ENCODE measurements around the gene L3MBTL3. TPM values are rescaled to one million over a fixed set of nuclear protein-coding genes. Genes with fewer than 3 reads are reported as not detected.

Gene L3MBTL3
- total RNA-seq, 1 experiment from 2014 or later, result 13.7 TPM

GRCh38 chr6:130099119-130099518 is 80.7 kb downstream of the L3MBTL3 start (continued):
- TF ChIP-seq USF2 (CRISPR knock-in tag; IDR thresholded peaks at IDR 0.05), result no peak
- no peak for TF ChIP-seq RORB (CRISPR knock-in tag; IDR thresholded peaks at IDR 0.05)

GRCh38 chr6:130105996-130106704 is 87.8 kb downstream of the L3MBTL3 start:
- no peak for TF ChIP-seq ZNF423 (CRISPR knock-in tag; IDR thresholded peaks at IDR 0.05)
- no peak for TF ChIP-seq GRHL2 (CRISPR knock-in tag; IDR thresholded peaks at IDR 0.05; ENCODE audit: insufficient replicate concordance, severe bottlenecking)
- TF ChIP-seq PRRX2 (CRISPR knock-in tag; IDR thresholded peaks at IDR 0.05), result no peak
- TF ChIP-seq CBFB (CRISPR knock-in tag; IDR thresholded peaks at IDR 0.05; ENCODE audit: low read depth), result no peak
- TF ChIP-seq CREM (CRISPR knock-in tag; IDR thresholded peaks at IDR 0.05), result no peak
- TF ChIP-seq GABPB1 (CRISPR knock-in tag; IDR thresholded peaks at IDR 0.05), result no peak
- TF ChIP-seq CREB1 (CRISPR knock-in tag; IDR thresholded peaks at IDR 0.05), result no peak
- TF ChIP-seq ZNF425 (CRISPR knock-in tag; conservative IDR thresholded peaks at IDR 0.05), result no peak
- TF ChIP-seq GTF2I (CRISPR knock-in tag; conservative IDR thresholded peaks at IDR 0.05), result no peak
- no peak for TF ChIP-seq ZNF396 (CRISPR knock-in tag; IDR thresholded peaks at IDR 0.05; ENCODE audit: borderline replicate concordance)
- TF ChIP-seq ZNF219 (CRISPR knock-in tag; IDR thresholded peaks at IDR 0.05; ENCODE audit: borderline replicate concordance), result no peak
- TF ChIP-seq FOXK1 (CRISPR knock-in tag; IDR thresholded peaks at IDR 0.05), result no peak
- TF ChIP-seq ATF3 (CRISPR knock-in tag; conservative IDR thresholded peaks at IDR 0.05), result no peak
- TF ChIP-seq SP1 (CRISPR knock-in tag; conservative IDR thresholded peaks at IDR 0.05), result no peak
- TF ChIP-seq ATF2 (CRISPR knock-in tag; IDR thresholded peaks at IDR 0.05; ENCODE audit: borderline replicate concordance, low read depth), result no peak
- TF ChIP-seq NFE2L1 (CRISPR knock-in tag; IDR thresholded peaks at IDR 0.05), result no peak
- H3K9me3 Mint-ChIP-seq, result peaks cover 9% of the 10 kb centered on the region
- H3K36me3 Mint-ChIP-seq, result peaks cover 19% of the 10 kb centered on the region
- H3K27ac Mint-ChIP-seq, result no peak overlapping the region
- DNase-seq (ENCODE audit: low spot score), result no peak
- no peaks in the 10 kb centered on the region for H3K27me3 Mint-ChIP-seq (ENCODE audit: low read depth)
- no peak for ATAC-seq
- CTCF ChIA-PET, result no interaction called here
- POLR2A ChIA-PET, result no interaction called here
- no peak overlapping the region for H3K4me3 Mint-ChIP-seq
- H3K4me1 Mint-ChIP-seq, result no peaks in the 10 kb centered on the region

- ATAC-seq, result no peak
- CTCF ChIA-PET, result no interaction called here
- TF ChIP-seq ZNF281 (CRISPR knock-in tag; IDR thresholded peaks at IDR 0.05) (no peak), USF2 (CRISPR knock-in tag; IDR thresholded peaks at IDR 0.05) (no peak), PRRX2 (CRISPR knock-in tag; IDR thresholded peaks at IDR 0.05) (no peak), ARID4B (CRISPR knock-in tag; IDR thresholded peaks at IDR 0.05; ENCODE audit: borderline replicate concordance) (no peak), FOXK1 (CRISPR knock-in tag; IDR thresholded peaks at IDR 0.05) (no peak), TP53 (CRISPR knock-in tag; IDR thresholded peaks at IDR 0.05) (no peak)
Measured at GRCh38 chr6:130107710-130108109, 89.3 kb downstream of the L3MBTL3 start.

More at GRCh38 chr6:130107710-130108109, 89.3 kb downstream of the L3MBTL3 start:
- no peak for DNase-seq (ENCODE audit: low spot score)
- Mint-ChIP-seq H3K4me1 (no peaks in the 10 kb centered on the region), H3K36me3 (peaks cover 17% of the 10 kb centered on the region), H3K27me3 (ENCODE audit: low read depth) (no peaks in the 10 kb centered on the region), H3K27ac (no peak overlapping the region), H3K9me3 (peaks cover 9% of the 10 kb centered on the region), H3K4me3 (no peak overlapping the region)
- POLR2A ChIA-PET, result no interaction called here
